ENCODE measurements around the gene RALB.

Gene RALB

DNA sequence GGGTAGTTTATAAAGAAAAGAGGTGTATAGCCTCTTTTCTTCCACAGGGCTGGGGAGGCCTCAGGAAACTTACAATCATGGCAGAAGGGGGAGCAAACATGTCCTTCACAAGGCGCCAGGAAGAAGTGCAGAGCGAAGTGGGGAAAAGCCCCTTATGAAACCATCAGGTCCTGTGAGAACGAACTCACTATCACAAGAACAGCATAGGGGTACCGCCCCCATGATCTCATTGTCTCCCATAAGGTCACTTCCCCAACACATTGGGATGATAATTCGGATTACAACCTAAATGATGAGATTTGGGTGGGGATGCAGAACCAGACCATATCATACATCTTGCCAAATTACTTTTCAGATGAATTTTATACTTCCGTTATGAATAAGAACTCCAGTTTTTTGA, 32.4 kb downstream of the RALB start:
- TF ChIP-seq, protein P1, sequence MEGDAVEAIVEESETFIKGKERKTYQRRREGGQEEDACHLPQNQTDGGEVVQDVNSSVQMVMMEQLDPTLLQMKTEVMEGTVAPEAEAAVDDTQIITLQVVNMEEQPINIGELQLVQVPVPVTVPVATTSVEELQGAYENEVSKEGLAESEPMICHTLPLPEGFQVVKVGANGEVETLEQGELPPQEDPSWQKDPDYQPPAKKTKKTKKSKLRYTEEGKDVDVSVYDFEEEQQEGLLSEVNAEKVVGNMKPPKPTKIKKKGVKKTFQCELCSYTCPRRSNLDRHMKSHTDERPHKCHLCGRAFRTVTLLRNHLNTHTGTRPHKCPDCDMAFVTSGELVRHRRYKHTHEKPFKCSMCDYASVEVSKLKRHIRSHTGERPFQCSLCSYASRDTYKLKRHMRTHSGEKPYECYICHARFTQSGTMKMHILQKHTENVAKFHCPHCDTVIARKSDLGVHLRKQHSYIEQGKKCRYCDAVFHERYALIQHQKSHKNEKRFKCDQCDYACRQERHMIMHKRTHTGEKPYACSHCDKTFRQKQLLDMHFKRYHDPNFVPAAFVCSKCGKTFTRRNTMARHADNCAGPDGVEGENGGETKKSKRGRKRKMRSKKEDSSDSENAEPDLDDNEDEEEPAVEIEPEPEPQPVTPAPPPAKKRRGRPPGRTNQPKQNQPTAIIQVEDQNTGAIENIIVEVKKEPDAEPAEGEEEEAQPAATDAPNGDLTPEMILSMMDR (IDR thresholded peaks at IDR 0.05; ENCODE audit: low read depth, low read length, missing control alignments) = no peak
- no peak for DNase-seq (ENCODE audit: low read depth)
- no peak overlapping the region for H3K4me3 ChIP-seq (ENCODE audit: low read depth, low read length)

DNA sequence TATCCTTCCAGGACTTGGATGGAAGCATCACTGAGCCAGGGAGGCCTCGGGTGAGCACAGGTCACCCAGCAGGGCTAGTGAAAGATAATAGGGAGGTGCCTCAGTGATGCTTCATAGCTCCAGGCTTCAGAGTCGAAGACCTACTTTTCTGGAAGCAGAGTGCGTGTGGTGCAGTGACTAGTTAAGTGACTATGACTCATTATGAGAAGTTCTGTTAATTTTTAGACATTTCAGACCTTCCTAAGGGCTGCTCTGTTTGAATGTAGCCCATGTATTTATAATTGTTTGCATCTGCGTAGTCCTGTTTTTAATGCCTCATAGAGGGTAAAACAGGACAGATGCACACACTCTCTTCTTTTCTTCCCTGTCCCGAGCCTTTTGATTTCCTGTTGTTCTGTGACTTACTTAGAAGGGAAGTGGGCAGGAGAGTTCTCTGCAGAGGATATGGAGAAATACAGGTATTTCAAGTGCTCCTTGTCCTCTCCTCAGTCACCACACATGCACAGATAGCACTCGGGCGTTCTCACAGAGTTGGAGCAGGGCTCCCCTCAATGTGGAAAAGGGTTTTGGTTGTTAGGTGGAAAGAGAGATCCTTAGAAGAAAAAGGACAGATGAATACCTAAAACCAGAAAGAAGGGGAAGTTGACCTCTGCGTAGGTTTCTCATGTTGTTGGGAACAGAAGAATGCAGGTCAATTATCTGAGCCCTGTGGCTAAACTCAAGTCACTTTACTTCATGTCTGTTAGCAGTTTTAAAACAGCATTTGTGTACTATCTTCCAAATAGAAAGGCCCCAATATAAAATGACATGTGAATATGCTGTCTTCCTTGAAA, 34.7 kb downstream of the RALB start:
- peak overlapping the region; percentile 30 for H3K4me3 ChIP-seq (ENCODE audit: low read depth, low read length)
- peak; percentile 77 for DNase-seq (ENCODE audit: low read depth)
- TF ChIP-seq, protein P1 (IDR thresholded peaks at IDR 0.05; ENCODE audit: low read depth, low read length, missing control alignments) = no peak

DNA sequence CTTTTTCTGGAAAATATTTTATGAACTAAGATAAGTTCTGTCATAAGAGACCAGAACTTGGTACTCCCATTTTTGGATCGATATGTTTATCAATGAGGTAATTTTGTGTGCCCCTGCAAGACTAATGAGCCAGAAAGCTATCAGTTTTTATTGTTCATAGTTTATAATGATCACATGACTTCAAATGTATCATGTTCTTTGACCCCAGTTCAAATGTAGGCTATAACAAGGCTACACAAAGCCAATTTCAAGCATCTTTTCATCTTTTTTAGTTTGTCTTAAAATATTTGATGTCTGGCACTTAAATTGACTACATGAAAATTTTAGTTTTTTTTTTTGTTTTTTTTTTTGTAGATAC, 35.3 kb downstream of the RALB start:
- DNase-seq (ENCODE audit: low read depth) = no peak
- H3K4me3 ChIP-seq (ENCODE audit: low read depth, low read length) = no peak overlapping the region; the same call in 1 of the 2 replicates

DNA sequence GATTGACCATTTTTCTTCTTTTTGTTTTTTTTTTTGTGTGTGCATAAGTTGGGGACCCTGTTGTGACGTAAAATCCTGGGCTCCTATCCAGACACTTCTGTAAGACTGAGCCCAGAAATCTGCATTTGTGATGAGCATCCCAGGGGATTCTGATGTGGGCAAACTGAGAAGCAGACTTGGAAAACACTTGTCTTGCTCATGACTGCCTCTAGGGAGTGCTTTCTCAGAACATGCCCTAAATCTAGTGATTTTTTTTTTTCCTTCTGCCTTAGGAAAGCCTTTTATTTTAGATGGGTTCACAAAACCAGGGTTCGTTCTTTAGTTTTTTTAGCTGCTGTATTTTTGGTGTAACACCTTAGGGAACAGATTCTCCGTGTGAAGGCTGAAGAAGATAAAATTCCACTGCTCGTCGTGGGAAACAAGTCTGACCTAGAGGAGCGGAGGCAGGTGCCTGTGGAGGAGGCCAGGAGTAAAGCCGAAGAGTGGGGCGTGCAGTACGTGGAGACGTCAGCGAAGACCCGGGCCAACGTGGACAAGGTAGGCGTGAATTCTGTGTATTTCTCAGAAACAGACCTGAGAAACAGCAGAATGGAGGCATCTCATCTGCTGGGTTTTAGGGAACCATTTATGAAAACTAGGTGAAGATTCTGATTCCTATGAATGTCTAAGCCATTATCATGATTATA, 36.7 kb downstream of the RALB start:
- no peak for DNase-seq (ENCODE audit: low read depth)
- no peak overlapping the region for H3K4me3 ChIP-seq (ENCODE audit: low read depth, low read length)
- TF ChIP-seq, protein P1 (IDR thresholded peaks at IDR 0.05; ENCODE audit: low read depth, low read length, missing control alignments) = no peak

More for the DNA sequence above, 35.3 kb downstream of the RALB start:
- TF ChIP-seq, protein P1 (IDR thresholded peaks at IDR 0.05; ENCODE audit: low read depth, low read length, missing control alignments) = no peak

DNA sequence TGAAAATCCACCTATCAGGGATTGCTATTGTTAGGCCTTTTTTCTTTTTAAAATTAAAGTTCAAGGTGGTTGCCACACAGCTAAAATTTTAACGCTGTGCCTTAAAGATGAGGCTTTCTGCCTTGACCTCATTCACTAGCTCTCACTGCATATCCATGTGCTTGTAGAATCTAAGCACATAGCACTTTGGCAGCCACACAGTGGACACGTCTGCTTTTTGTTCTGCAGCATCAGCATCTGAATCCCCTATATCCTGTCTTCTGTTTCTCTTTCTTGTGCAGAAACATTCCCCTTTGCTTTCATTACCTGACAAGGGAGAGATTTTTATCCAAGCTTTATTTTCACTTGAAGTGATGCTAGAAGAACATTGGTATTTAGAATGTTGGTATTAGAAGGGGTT, 38.1 kb downstream of the RALB start:
- no peak overlapping the region for H3K4me3 ChIP-seq (ENCODE audit: low read depth, low read length)
- no peak for DNase-seq (ENCODE audit: low read depth)
- TF ChIP-seq, protein P1 (IDR thresholded peaks at IDR 0.05; ENCODE audit: low read depth, low read length, missing control alignments) = no peak

DNA sequence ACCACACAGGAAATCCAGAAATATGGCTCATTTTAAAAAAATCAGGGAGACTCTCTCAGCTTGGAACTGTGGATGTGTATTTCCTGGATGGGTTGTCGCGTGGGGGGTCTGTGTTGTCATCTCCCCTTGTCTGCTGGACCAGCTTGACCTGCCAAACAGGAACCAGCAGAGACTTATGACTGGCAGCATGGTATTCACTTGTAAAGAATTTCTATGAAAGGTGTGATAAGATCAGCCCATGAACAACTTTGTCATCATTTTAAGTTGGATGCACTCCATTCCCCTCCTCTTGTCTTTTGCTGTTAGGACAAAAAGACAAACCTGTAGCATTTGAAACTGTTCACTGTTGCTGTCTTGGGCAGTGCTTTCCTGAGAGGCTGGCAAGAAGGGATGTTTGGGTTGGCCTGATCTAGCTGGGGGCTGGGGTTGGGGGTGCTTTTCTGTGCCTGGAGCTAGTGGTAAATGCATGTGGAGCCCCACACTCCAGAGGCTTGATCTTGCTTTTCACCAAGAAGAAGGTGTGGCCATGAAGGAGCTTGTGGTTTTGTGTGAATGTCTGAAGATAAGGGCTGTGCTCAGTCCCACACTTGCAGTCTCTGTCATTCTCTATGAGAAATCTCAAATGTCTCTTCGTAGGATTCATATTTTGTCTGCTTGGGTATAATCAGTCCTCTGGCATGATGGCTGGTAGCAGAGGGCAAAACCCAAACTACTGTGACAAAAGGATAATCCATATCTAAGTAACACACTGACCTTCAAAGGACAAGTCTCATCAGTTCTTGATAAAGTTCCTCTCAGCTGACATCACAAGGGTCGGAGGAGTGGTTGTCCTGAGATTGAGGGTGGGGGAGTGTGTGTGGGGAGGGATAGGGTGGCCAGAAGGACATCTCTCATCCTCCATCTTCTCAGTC, 39.0 kb downstream of the RALB start:
- TF ChIP-seq, protein P1 (IDR thresholded peaks at IDR 0.05; ENCODE audit: low read depth, low read length, missing control alignments) = no peak
- no peak overlapping the region for H3K4me3 ChIP-seq (ENCODE audit: low read depth, low read length)
- DNase-seq (ENCODE audit: low read depth) = no peak

Measured in GM12864 (cell line).